Gastrocnemius medialis (tissue), 4 donors: ENCODE measurements around the gene CELSR1. TPM values are rescaled to one million over a fixed set of nuclear protein-coding genes. Genes with fewer than 3 reads are reported as not detected.

Source experiments
- ATAC-seq, 2 donors: fragments of 150-250 bp; one replicate each; pipeline ENCODE4 v1.9.1; 2016
- DNase-seq, 2 donors: peaks; one replicate each; pipeline ENCODE4 v3.0.0-alpha.2; 2019
- H3K27ac ChIP-seq, 4 donors: fragments of 200-600 bp; sonication (generic); 1 replicate in 1 of 4; 2 replicates in 3 of 4; pipeline ENCODE4 v1.5.1; 2016 to 2018; ENCODE audit warnings: mild to moderate bottlenecking in 2 of 4, moderate library complexity in 1 of 4
- H3K27me3 ChIP-seq, 3 donors: fragments of 200-600 bp; sonication (generic) in 2 of 3; 1 replicate in 1 of 3; 2 replicates in 2 of 3; pipeline versions ENCODE4 v1.5.1 to v1.6.0; 2016 to 2019; ENCODE audit warnings: mild to moderate bottlenecking in 1 of 3, moderate library complexity in 1 of 3
- H3K36me3 ChIP-seq, 2 donors: fragments of 200-600 bp; sonication (generic) in 1 of 2; one replicate each; pipeline ENCODE4 v1.5.1; 2017 to 2018
- H3K4me1 ChIP-seq, 2 donors: fragments of 200-600 bp; sonication (generic) in 1 of 2; one replicate each; pipeline ENCODE4 v1.5.1; 2016 to 2017; ENCODE audit warnings: mild to moderate bottlenecking in 2 of 2
- H3K4me3 ChIP-seq, 4 donors: fragments of 200-600 bp; sonication (generic) in 3 of 4; 1 replicate in 1 of 4; 2 replicates in 3 of 4; pipeline ENCODE4 v1.5.1; 2016 to 2019; ENCODE audit warnings: mild to moderate bottlenecking in 2 of 4
- H3K9me3 ChIP-seq, 3 donors: fragments of 200-600 bp; sonication (generic) in 2 of 3; 1 replicate in 1 of 3; 2 replicates in 2 of 3; pipeline ENCODE4 v1.5.1; 2016 to 2019
- POLR2A ChIP-seq, 2 donors: fragments of 450-650 bp; IDR thresholded peaks; one replicate each; pipeline ENCODE4 v1.6.1; 2017; ENCODE audit warnings: antibody characterized with exemption in 2 of 2, mild to moderate bottlenecking in 2 of 2, moderate library complexity in 2 of 2
- in situ Hi-C, 4 donors: fragments of 200-750 bp; cut with MboI; loops; one replicate each; pipeline versions ENCODE4 v1.15.0 to v1.8.0; 2017; ENCODE audit warnings: low sequenced_read_pairs in 4 of 4
- intact Hi-C: fragments of 100-400 bp; cut with DNase I; formaldehyde crosslinking; loops from one replicate; pipeline ENCODE4 v1.15.1; 2023; ENCODE audit warnings: low total_unique reads
- total RNA-seq, 4 donors: library from RNA; depleted of rRNA; stranded (reverse); fragments of >200 nt; gene quantifications; one replicate each; pipeline versions ENCODE4 v1.1.0 to v1.2.3, GENCODE V29; 2016
- TF ChIP-seq, protein P1 (sequence below), 5 experiments: fragments of 450-650 bp in 3 of 5; fragments of 200-600 bp in 2 of 5; sonication (generic) in 2 of 5; IDR thresholded peaks in 4 of 5; conservative IDR thresholded peaks in 1 of 5; 1 replicate in 4 of 5; 2 replicates in 1 of 5; pipeline ENCODE4 v1.5.1; 2016 to 2019; ENCODE audit warnings: antibody characterized with exemption in 5 of 5, mild to moderate bottlenecking in 3 of 5, moderate library complexity in 3 of 5

The CELSR1 gene
- total RNA-seq, 4 donors from 2014 or later = 0.10 to 1.5 (median 0.87) TPM

DNA sequence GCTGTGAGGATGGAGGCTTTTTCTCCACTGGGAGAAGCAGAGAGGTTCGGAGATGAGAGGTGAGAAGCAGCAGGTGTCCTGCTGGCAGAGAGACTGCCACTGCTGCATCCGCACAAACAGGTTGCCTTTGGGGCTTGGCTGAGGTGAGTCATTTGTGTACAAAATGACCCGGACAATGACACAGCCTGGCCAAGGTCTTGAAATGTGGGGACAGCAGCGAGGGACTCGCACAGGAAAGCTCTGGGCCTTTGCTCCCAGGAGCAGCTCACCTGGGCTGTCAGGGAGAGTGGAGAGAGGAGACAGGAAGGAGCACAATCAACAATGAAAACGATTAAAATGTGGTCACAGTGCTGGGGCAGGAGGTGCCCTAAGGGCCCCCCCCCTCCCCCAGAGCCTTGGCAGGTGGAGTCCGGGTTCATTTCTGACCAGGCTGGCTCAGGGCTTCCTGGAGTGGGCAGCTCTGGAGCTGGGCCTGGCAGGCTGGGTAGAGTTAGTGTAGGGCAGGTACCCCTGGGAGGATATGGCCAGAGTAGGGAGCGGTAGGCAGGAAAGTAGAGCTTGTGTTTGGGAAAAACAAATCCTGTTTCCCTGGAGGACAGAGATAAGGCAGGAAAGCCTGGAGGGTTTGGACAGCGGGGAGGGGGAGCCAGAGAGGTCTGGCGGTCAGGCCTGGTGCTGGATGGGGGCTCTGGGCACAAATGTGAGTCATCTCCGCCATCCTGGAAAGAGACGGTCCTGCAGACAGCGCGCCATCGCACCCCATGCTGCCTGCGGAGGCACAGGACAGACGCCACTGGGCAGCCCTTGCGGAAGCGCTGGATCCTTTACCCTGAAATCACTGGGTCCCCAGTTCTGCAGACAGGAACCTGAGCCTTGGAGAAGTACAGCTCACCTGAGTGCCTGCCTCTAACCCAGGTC lies 37.8 kb upstream of the CELSR1 start:
- H3K9me3 ChIP-seq = peaks cover 0 to 4% (median 0%) of the 10 kb centered on the region in 3 donors
- no peak for TF ChIP-seq POLR2A (IDR thresholded peaks at IDR 0.05)
- TF ChIP-seq, protein P1, sequence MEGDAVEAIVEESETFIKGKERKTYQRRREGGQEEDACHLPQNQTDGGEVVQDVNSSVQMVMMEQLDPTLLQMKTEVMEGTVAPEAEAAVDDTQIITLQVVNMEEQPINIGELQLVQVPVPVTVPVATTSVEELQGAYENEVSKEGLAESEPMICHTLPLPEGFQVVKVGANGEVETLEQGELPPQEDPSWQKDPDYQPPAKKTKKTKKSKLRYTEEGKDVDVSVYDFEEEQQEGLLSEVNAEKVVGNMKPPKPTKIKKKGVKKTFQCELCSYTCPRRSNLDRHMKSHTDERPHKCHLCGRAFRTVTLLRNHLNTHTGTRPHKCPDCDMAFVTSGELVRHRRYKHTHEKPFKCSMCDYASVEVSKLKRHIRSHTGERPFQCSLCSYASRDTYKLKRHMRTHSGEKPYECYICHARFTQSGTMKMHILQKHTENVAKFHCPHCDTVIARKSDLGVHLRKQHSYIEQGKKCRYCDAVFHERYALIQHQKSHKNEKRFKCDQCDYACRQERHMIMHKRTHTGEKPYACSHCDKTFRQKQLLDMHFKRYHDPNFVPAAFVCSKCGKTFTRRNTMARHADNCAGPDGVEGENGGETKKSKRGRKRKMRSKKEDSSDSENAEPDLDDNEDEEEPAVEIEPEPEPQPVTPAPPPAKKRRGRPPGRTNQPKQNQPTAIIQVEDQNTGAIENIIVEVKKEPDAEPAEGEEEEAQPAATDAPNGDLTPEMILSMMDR (IDR thresholded peaks at IDR 0.05 in 4 of 5, conservative IDR thresholded peaks at IDR 0.05 in 1 of 5) = no peak
- peak in 1 of 2 donors; percentile 14 for DNase-seq
- H3K4me1 ChIP-seq = peaks cover 27 to 34% of the 10 kb centered on the region in 2 donors
- no peak overlapping the region for H3K4me3 ChIP-seq
- in situ Hi-C loops = loop anchor here in 2 of 4 donors (25.0 kb wide), 3 partner anchors 112 to 212 kb away; no protein-coding TSS in a partner anchor
- ATAC-seq = no peak
- H3K27ac ChIP-seq = peak overlapping the region; percentile 55 to 69 (median 60)
- intact Hi-C loops = loop anchor here (5.0 kb wide), 2 partner anchors 102 to 162 kb away; partner anchors contain the start of gene CERK
- H3K36me3 ChIP-seq = no peaks in the 10 kb centered on the region
- H3K27me3 ChIP-seq = no peaks in the 10 kb centered on the region

DNA sequence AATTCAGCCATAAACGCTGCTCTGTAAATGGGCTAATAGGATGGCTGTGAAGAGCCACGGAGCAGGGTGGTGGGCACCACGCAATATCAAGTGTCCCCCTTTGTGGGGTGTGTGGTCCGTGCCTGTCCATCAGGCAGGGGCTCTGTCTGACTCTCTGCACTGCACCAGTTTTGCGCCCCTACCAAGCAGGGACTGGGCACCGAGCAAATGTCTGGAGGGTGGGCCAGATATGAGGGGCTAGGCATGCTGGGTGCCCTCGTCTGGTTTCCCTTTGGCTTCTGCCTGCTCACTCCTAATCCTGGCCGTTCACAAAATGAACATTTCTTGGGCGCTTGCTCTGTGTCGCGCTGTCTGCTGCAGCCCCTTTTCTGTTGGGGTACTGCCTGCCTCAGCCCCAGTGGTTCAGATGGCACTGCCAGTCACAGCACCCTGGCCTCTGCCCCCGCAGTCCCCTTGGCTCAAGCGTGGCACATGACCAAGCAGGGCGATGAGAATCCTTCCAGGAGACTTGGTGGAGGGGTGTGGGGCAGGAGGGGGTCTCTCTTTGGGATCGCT lies 37.1 kb upstream of the CELSR1 start:
- Histone ChIP-seq H3K4me1 (peaks cover 20 to 27% of the 10 kb centered on the region in 2 donors), H3K27me3 (no peaks in the 10 kb centered on the region), H3K27ac (no peak overlapping the region), H3K9me3 (peaks cover 0 to 4% (median 0%) of the 10 kb centered on the region in 3 donors), H3K36me3 (no peaks in the 10 kb centered on the region), H3K4me3 (no peak overlapping the region)
- DNase-seq = peak in 1 of 2 donors; percentile 9
- in situ Hi-C loops = loop anchor here in 2 of 4 donors (25.0 kb wide), 3 partner anchors 113 to 213 kb away; no protein-coding TSS in a partner anchor
- intact Hi-C loops = no loop called here
- TF ChIP-seq, protein P1 (IDR thresholded peaks at IDR 0.05 in 4 of 5, conservative IDR thresholded peaks at IDR 0.05 in 1 of 5) = no peak
- no peak for TF ChIP-seq POLR2A (IDR thresholded peaks at IDR 0.05)
- no peak for ATAC-seq

DNA sequence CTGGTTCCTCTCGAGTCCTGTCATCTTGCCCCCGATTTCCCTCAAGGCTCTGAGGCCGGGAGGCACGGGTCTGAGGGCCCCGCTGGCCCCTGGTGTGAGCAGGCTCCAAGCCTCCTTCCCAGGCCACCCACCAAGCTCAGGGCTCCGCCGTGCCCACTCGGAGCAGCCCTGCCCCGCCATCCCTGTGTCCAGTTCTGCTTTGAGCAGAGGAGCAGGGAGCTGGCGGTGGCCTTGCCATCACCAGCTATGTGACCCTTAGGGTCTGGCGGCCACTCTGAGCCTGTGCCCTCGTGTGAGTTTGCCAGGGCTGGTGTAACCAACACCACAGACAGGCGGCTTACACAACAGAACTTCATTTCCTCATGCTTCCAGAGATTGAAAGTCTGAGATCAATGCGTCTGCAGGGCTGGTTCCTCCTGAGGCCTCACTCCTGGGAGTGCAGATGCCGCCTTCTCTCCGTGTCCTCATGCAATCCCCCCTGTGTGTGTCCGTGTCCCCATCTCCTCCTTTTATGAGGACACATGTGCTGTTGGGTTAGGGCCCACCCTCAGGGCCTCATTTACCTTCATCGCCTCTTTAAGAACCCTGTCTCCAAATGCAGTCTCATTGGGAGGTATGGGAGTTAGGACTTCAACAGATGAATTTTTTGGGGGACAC lies 36.5 kb upstream of the CELSR1 start:
- Histone ChIP-seq H3K27ac (no peak overlapping the region), H3K4me1 (peaks cover 14 to 22% of the 10 kb centered on the region in 2 donors), H3K9me3 (peaks cover 0 to 4% (median 0%) of the 10 kb centered on the region in 3 donors), H3K4me3 (no peak overlapping the region), H3K27me3 (no peaks in the 10 kb centered on the region), H3K36me3 (no peaks in the 10 kb centered on the region)
- no peak for ATAC-seq
- TF ChIP-seq, protein P1 (IDR thresholded peaks at IDR 0.05 in 4 of 5, conservative IDR thresholded peaks at IDR 0.05 in 1 of 5) = no peak
- TF ChIP-seq POLR2A (IDR thresholded peaks at IDR 0.05) = no peak
- in situ Hi-C loops = loop anchor here in 2 of 4 donors (25.0 kb wide), 3 partner anchors 113 to 213 kb away; no protein-coding TSS in a partner anchor
- intact Hi-C loops = no loop called here
- no peak for DNase-seq

DNA sequence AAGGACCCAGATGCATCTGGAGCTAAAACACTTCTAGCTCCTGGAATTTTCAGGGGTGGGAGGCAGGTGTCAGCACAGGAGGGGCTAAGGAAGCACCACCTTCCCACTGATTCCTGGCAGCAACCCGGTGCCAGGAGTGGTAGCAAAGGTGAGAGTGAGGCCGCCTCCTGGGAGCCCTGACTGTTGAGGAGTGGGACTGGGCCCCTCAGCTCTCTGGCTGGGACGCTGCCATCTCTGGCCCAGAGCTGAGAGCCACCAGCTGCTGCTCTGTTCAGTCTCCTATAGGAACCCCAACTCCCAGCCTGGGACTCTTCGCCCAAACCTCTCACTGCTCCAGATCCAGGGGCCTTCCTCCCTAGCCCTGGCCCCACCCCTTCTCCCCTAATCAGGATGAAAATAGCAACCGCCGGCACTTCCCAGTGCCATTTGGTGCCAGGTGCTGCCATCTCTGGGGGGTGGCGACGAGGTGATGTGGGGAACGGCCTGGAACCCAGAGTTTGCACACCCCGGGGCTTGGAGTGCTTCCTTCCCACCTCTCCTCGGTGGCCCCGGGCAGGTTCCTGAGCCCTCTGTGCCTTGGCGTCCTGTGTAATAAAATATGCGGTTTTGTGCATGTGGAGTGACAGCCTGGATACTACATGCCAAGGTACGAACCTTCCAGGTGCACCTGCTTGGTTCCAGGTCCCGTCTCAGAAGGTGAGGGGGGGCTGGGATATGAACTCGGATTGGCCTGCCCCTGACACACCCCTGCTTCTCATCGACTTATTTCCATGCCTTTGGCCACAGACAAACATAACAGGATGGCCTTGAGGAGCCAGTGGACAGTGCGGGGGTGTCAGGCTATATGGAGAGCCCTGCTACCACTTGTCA lies 35.7 kb upstream of the CELSR1 start:
- Histone ChIP-seq H3K36me3 (no peaks in the 10 kb centered on the region), H3K9me3 (peaks cover 0 to 4% (median 0%) of the 10 kb centered on the region in 3 donors), H3K27me3 (no peaks in the 10 kb centered on the region), H3K4me1 (peaks cover 6 to 15% of the 10 kb centered on the region in 2 donors), H3K27ac (no peak overlapping the region), H3K4me3 (no peak overlapping the region)
- intact Hi-C loops (no loop called here), in situ Hi-C loops (loop anchor here in 2 of 4 donors (25.0 kb wide), 3 partner anchors 114 to 214 kb away; no protein-coding TSS in a partner anchor)
- DNase-seq (no peak), ATAC-seq (no peak)
- TF ChIP-seq, protein P1 (IDR thresholded peaks at IDR 0.05 in 4 of 5, conservative IDR thresholded peaks at IDR 0.05 in 1 of 5) = no peak
- TF ChIP-seq POLR2A (IDR thresholded peaks at IDR 0.05) = no peak
